ENCODE data around the gene STIP1.

STIP1 gene

GRCh38 chr11:64220271-64220670 lies 34.3 kb downstream of the STIP1 start:
- no peak for DNase-seq
- Histone ChIP-seq H3K36me3 (ENCODE audit: control insufficient read depth, insufficient read depth, low read length) (peaks cover 50% of the 10 kb centered on the region), H3K27ac (ENCODE audit: insufficient read depth, low read length, poor library complexity, severe bottlenecking) (no peak overlapping the region), H3K9me3 (ENCODE audit: control insufficient read depth, low read length) (no peaks in the 10 kb centered on the region), H3K27me3 (replicated peaks; ENCODE audit: control insufficient read depth, insufficient read depth, low read length, poor library complexity, severe bottlenecking) (no peaks in the 10 kb centered on the region), H3K4me3 (ENCODE audit: insufficient read depth, low read depth, low read length, poor library complexity, severe bottlenecking) (no peak overlapping the region), H3K4me1 (ENCODE audit: control insufficient read depth, insufficient read depth, low read length, poor library complexity, severe bottlenecking) (peaks cover 4% of the 10 kb centered on the region)

GRCh38 chr11:64220798-64221197 lies 34.8 kb downstream of the STIP1 start:
- H3K27me3 ChIP-seq (replicated peaks; ENCODE audit: control insufficient read depth, insufficient read depth, low read length, poor library complexity, severe bottlenecking) = no peaks in the 10 kb centered on the region
- H3K36me3 ChIP-seq (ENCODE audit: control insufficient read depth, insufficient read depth, low read length) = peaks cover 47% of the 10 kb centered on the region
- H3K27ac ChIP-seq (ENCODE audit: insufficient read depth, low read length, poor library complexity, severe bottlenecking) = no peak overlapping the region
- H3K4me1 ChIP-seq (ENCODE audit: control insufficient read depth, insufficient read depth, low read length, poor library complexity, severe bottlenecking) = peaks cover 9% of the 10 kb centered on the region
- no peaks in the 10 kb centered on the region for H3K9me3 ChIP-seq (ENCODE audit: control insufficient read depth, low read length)
- H3K4me3 ChIP-seq (ENCODE audit: insufficient read depth, low read depth, low read length, poor library complexity, severe bottlenecking) = no peak overlapping the region
- no peak for DNase-seq

DNA sequence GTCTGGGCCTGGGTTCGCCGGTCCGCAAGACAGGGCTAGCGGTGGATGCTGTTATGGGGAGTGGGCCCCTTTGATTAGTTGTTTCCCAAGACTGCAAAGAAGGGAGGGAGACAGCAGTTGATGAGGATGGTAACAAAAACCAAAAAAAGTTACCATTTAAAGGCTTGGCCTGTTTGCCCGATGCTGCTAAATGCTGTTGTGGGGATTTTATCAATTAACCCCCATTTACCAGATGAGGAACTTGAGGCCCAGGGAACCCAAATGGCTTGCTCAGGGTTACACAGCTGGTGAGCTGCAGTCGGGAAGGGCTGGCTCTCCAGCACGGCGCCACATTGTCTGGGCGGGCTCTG lies 36.7 kb downstream of the STIP1 start:
- Histone ChIP-seq H3K36me3 (ENCODE audit: control insufficient read depth, insufficient read depth, low read length) (peaks cover 45% of the 10 kb centered on the region), H3K9me3 (ENCODE audit: control insufficient read depth, low read length) (no peaks in the 10 kb centered on the region), H3K27ac (ENCODE audit: insufficient read depth, low read length, poor library complexity, severe bottlenecking) (no peak overlapping the region), H3K27me3 (replicated peaks; ENCODE audit: control insufficient read depth, insufficient read depth, low read length, poor library complexity, severe bottlenecking) (no peaks in the 10 kb centered on the region), H3K4me1 (ENCODE audit: control insufficient read depth, insufficient read depth, low read length, poor library complexity, severe bottlenecking) (peaks cover 26% of the 10 kb centered on the region), H3K4me3 (ENCODE audit: insufficient read depth, low read depth, low read length, poor library complexity, severe bottlenecking) (no peak overlapping the region)
- DNase-seq = no peak

- H3K9me3 ChIP-seq (ENCODE audit: control insufficient read depth, low read length) = no peaks in the 10 kb centered on the region
- no peaks in the 10 kb centered on the region for H3K27me3 ChIP-seq (replicated peaks; ENCODE audit: control insufficient read depth, insufficient read depth, low read length, poor library complexity, severe bottlenecking)
- H3K27ac ChIP-seq (ENCODE audit: insufficient read depth, low read length, poor library complexity, severe bottlenecking) = no peak overlapping the region
- no peak overlapping the region for H3K4me3 ChIP-seq (ENCODE audit: insufficient read depth, low read depth, low read length, poor library complexity, severe bottlenecking)
- H3K36me3 ChIP-seq (ENCODE audit: control insufficient read depth, insufficient read depth, low read length) = peaks cover 44% of the 10 kb centered on the region
- no peak for DNase-seq
- peaks cover 26% of the 10 kb centered on the region for H3K4me1 ChIP-seq (ENCODE audit: control insufficient read depth, insufficient read depth, low read length, poor library complexity, severe bottlenecking)
Measured at GRCh38 chr11:64223001-64223651, 37.2 kb downstream of the STIP1 start.

DNA sequence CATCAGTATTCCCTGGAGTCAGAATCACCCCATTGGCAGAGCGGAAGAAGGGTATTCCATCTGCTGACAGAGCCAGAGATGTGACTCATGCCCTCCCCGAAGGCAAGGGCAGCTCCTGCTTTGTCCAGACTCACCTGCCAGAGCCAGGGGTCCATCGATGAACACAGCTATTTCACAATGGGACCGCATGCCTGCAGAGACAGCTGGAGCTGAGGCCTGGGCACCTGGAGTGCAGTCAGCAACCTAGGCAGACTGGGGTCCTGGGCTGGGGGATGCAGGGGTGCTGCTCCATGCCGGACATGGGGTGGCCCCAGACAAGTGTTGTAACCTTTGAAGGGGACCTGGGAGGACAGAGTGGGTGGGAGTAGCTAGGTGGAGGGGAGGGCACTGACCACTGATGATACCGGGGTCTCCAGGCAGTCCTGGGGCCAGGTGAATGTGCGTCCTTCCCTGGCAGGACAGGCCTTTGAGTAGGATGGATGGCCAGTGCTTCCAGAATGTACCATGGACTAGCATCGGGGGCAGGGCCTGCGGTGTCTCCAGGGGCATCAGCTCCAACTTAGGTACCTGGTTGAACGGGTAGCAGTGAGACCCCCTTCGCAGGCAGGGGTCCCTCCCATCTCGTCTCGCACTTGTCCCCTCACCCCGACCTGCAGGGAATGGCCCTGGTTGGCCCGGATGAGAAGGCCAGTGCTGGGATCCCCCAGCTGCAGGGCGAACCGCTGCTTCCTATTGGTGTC lies 38.4 kb downstream of the STIP1 start:
- no peak overlapping the region for H3K27ac ChIP-seq (ENCODE audit: insufficient read depth, low read length, poor library complexity, severe bottlenecking)
- H3K4me3 ChIP-seq (ENCODE audit: insufficient read depth, low read depth, low read length, poor library complexity, severe bottlenecking) = no peak overlapping the region
- peaks cover 30% of the 10 kb centered on the region for H3K4me1 ChIP-seq (ENCODE audit: control insufficient read depth, insufficient read depth, low read length, poor library complexity, severe bottlenecking)
- no peaks in the 10 kb centered on the region for H3K9me3 ChIP-seq (ENCODE audit: control insufficient read depth, low read length)
- H3K36me3 ChIP-seq (ENCODE audit: control insufficient read depth, insufficient read depth, low read length) = peaks cover 32% of the 10 kb centered on the region
- H3K27me3 ChIP-seq (replicated peaks; ENCODE audit: control insufficient read depth, insufficient read depth, low read length, poor library complexity, severe bottlenecking) = no peaks in the 10 kb centered on the region
- no peak for DNase-seq

- DNase-seq = no peak
- Histone ChIP-seq H3K27ac (ENCODE audit: insufficient read depth, low read length, poor library complexity, severe bottlenecking) (peak overlapping the region; percentile 82), H3K9me3 (ENCODE audit: control insufficient read depth, low read length) (no peaks in the 10 kb centered on the region), H3K4me1 (ENCODE audit: control insufficient read depth, insufficient read depth, low read length, poor library complexity, severe bottlenecking) (peaks cover 37% of the 10 kb centered on the region), H3K4me3 (ENCODE audit: insufficient read depth, low read depth, low read length, poor library complexity, severe bottlenecking) (peak overlapping the region; percentile 80), H3K27me3 (replicated peaks; ENCODE audit: control insufficient read depth, insufficient read depth, low read length, poor library complexity, severe bottlenecking) (no peaks in the 10 kb centered on the region), H3K36me3 (ENCODE audit: control insufficient read depth, insufficient read depth, low read length) (peaks cover 25% of the 10 kb centered on the region)
Measured at GRCh38 chr11:64224891-64225607, 39.1 kb downstream of the STIP1 start.

GRCh38 chr11:64225608-64226506 lies 39.9 kb downstream of the STIP1 start, which contains the start of the genes NUDT22 and TRPT1:
Gene NUDT22 (plus strand): TSS chr11:64226274. CDS start chr11:64226653, 379 bp downstream.
Gene TRPT1 (minus strand): TSS chr11:64226186. CDS start chr11:64225860, 326 bp downstream.
- peaks cover 40% of the 10 kb centered on the region for H3K4me1 ChIP-seq (ENCODE audit: control insufficient read depth, insufficient read depth, low read length, poor library complexity, severe bottlenecking)

DNA sequence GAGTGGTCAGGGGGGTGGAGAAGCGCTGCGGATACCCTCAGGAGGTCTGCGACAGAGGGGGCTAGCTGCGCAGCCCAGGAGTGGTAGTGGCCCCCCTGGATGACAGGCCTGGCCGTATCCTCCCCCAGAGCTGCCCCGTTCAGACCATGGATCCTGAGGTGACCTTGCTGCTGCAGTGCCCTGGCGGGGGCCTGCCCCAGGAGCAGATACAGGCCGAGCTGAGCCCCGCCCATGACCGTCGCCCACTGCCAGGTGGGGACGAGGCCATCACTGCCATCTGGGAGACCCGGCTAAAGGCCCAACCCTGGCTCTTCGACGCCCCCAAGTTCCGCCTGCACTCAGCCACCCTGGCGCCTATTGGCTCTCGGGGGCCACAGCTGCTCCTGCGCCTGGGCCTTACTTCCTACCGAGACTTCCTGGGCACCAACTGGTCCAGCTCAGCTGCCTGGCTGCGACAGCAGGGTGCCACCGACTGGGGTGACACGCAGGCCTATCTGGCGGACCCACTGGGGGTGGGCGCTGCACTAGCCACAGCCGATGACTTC lies 40.6 kb downstream of the STIP1 start:
- peak overlapping the region; percentile 80 for H3K4me3 ChIP-seq (ENCODE audit: insufficient read depth, low read depth, low read length, poor library complexity, severe bottlenecking)
- H3K27ac ChIP-seq (ENCODE audit: insufficient read depth, low read length, poor library complexity, severe bottlenecking) = peak overlapping the region; percentile 82
- H3K4me1 ChIP-seq (ENCODE audit: control insufficient read depth, insufficient read depth, low read length, poor library complexity, severe bottlenecking) = peaks cover 43% of the 10 kb centered on the region

More at GRCh38 chr11:64225608-64226506, 39.9 kb downstream of the STIP1 start, which contains the start of the genes NUDT22 and TRPT1:
- peak; percentile 78 to 84 (median 84) for DNase-seq
- Histone ChIP-seq H3K9me3 (ENCODE audit: control insufficient read depth, low read length) (no peaks in the 10 kb centered on the region), H3K27ac (ENCODE audit: insufficient read depth, low read length, poor library complexity, severe bottlenecking) (peak within 1 kb of the TSS; percentile 82), H3K27me3 (replicated peaks; ENCODE audit: control insufficient read depth, insufficient read depth, low read length, poor library complexity, severe bottlenecking) (no peaks in the 10 kb centered on the region), H3K4me3 (ENCODE audit: insufficient read depth, low read depth, low read length, poor library complexity, severe bottlenecking) (peak within 1 kb of the TSS; percentile 80), H3K36me3 (ENCODE audit: control insufficient read depth, insufficient read depth, low read length) (peaks cover 17% of the 10 kb centered on the region)

GRCh38 chr11:64227405-64227956 lies 41.5 kb downstream of the STIP1 start:
- peaks cover 11% of the 10 kb centered on the region for H3K36me3 ChIP-seq (ENCODE audit: control insufficient read depth, insufficient read depth, low read length)
- no peaks in the 10 kb centered on the region for H3K27me3 ChIP-seq (replicated peaks; ENCODE audit: control insufficient read depth, insufficient read depth, low read length, poor library complexity, severe bottlenecking)
- peak overlapping the region; percentile 82 for H3K27ac ChIP-seq (ENCODE audit: insufficient read depth, low read length, poor library complexity, severe bottlenecking)
- H3K4me3 ChIP-seq (ENCODE audit: insufficient read depth, low read depth, low read length, poor library complexity, severe bottlenecking) = peak overlapping the region; percentile 80
- no peak for DNase-seq
- no peaks in the 10 kb centered on the region for H3K9me3 ChIP-seq (ENCODE audit: control insufficient read depth, low read length)
- peaks cover 43% of the 10 kb centered on the region for H3K4me1 ChIP-seq (ENCODE audit: control insufficient read depth, insufficient read depth, low read length, poor library complexity, severe bottlenecking)

More for the DNA sequence above, 40.6 kb downstream of the STIP1 start:
- H3K36me3 ChIP-seq (ENCODE audit: control insufficient read depth, insufficient read depth, low read length) = peaks cover 11% of the 10 kb centered on the region
- H3K27me3 ChIP-seq (replicated peaks; ENCODE audit: control insufficient read depth, insufficient read depth, low read length, poor library complexity, severe bottlenecking) = no peaks in the 10 kb centered on the region
- no peaks in the 10 kb centered on the region for H3K9me3 ChIP-seq (ENCODE audit: control insufficient read depth, low read length)
- DNase-seq = peak; percentile 43 to 52 (median 52)

All from effector memory CD4-positive, alpha-beta T cell (primary cell).